ENCODE results near the gene C1QB. TPM values are rescaled to one million over a fixed set of nuclear protein-coding genes. Genes with fewer than 3 reads are reported as not detected.

The C1QB gene
- total and polyA plus RNA-seq, 2 donors (not counting 1 experiment from before 2014, with no cell fraction given), result 0.16 TPM; not detected in 1

GRCh38 chr1:22628698-22629444 is 24.2 kb upstream of the C1QB start:
- no peak overlapping the region for H3K4me3 Mint-ChIP-seq
- peaks cover 51% of the 10 kb centered on the region for H3K27me3 Mint-ChIP-seq
- POLR2A ChIA-PET, result no interaction called here
- no peak for DNase-seq
- CTCF ChIA-PET, result no interaction called here
- Histone ChIP-seq H3K4me3 (ENCODE audit: control extremely low read depth in 1 of 5, extremely low read depth in 1 of 5, insufficient read depth in 1 of 5, low read depth in 2 of 5, low read length in 4 of 5) (no peak overlapping the region), H3K4me1 (ENCODE audit: control insufficient read depth in 2 of 2, insufficient read depth in 2 of 2, low read length in 2 of 2) (no peaks in the 10 kb centered on the region), H4K20me1 (ENCODE audit: control insufficient read depth, insufficient read depth, low read length, poor library complexity, severe bottlenecking) (no peaks in the 10 kb centered on the region), H3K79me2 (ENCODE audit: control insufficient read depth, insufficient read depth, low read length) (no peaks in the 10 kb centered on the region), H3K27me3 (replicated peaks in 1 of 4; ENCODE audit: control extremely low read depth in 1 of 4, control insufficient read depth in 3 of 4, insufficient read depth in 4 of 4, low read length in 3 of 4) (peaks cover 0 to 11% (median 2%) of the 10 kb centered on the region in 4 experiments), H3K4me2 (replicated peaks; ENCODE audit: low read depth, low read length, poor library complexity, severe bottlenecking) (no peak overlapping the region), H3K27ac (ENCODE audit: low read length in 2 of 2) (no peak overlapping the region), H3K9me3 (ENCODE audit: control extremely low read depth in 1 of 3, control insufficient read depth in 2 of 3, insufficient read depth in 1 of 3, low read length in 2 of 3) (no peaks in the 10 kb centered on the region), H2AFZ (ENCODE audit: insufficient read depth, low read depth, low read length, poor library complexity, severe bottlenecking) (no peak overlapping the region), H3K36me3 (replicated peaks in 1 of 2; ENCODE audit: control extremely low read depth in 1 of 2, control insufficient read depth in 1 of 2, extremely low read depth in 1 of 2, insufficient read depth in 2 of 2, low read length in 1 of 2) (no peaks in the 10 kb centered on the region), H3K9ac (ENCODE audit: low read length) (no peak overlapping the region)
- H3K27ac Mint-ChIP-seq, result no peak overlapping the region
- TF ChIP-seq, protein P1, sequence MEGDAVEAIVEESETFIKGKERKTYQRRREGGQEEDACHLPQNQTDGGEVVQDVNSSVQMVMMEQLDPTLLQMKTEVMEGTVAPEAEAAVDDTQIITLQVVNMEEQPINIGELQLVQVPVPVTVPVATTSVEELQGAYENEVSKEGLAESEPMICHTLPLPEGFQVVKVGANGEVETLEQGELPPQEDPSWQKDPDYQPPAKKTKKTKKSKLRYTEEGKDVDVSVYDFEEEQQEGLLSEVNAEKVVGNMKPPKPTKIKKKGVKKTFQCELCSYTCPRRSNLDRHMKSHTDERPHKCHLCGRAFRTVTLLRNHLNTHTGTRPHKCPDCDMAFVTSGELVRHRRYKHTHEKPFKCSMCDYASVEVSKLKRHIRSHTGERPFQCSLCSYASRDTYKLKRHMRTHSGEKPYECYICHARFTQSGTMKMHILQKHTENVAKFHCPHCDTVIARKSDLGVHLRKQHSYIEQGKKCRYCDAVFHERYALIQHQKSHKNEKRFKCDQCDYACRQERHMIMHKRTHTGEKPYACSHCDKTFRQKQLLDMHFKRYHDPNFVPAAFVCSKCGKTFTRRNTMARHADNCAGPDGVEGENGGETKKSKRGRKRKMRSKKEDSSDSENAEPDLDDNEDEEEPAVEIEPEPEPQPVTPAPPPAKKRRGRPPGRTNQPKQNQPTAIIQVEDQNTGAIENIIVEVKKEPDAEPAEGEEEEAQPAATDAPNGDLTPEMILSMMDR (IDR thresholded peaks at IDR 0.05), result no peak
- no peak for TF ChIP-seq EZH2 (IDR thresholded peaks at IDR 0.05; ENCODE audit: borderline replicate concordance, insufficient read depth, low read depth, low read length, poor library complexity, severe bottlenecking)
- intact Hi-C loops (cut with micrococcal nuclease), result no loop called here
- H3K9me3 Mint-ChIP-seq (ENCODE audit: insufficient read depth), result no peaks in the 10 kb centered on the region
- ATAC-seq (ENCODE audit: low read depth), result no peak
- WGBS (ENCODE audit: insufficient coverage), result 13% methylated on average over 3 of the region's 11 CpGs
- no peaks in the 10 kb centered on the region for H3K4me1 Mint-ChIP-seq

GRCh38 chr1:22629886-22630285 is 23.1 kb upstream of the C1QB start:
- ChIA-PET CTCF (no interaction called here), POLR2A (no interaction called here)
- peaks cover 45% of the 10 kb centered on the region for H3K27me3 Mint-ChIP-seq

More at GRCh38 chr1:22629886-22630285, 23.1 kb upstream of the C1QB start:
- no peaks in the 10 kb centered on the region for H3K4me1 Mint-ChIP-seq
- DNase-seq (no peak), ATAC-seq (ENCODE audit: low read depth) (no peak)
- Histone ChIP-seq H3K4me3 (ENCODE audit: control extremely low read depth in 1 of 5, extremely low read depth in 1 of 5, insufficient read depth in 1 of 5, low read depth in 2 of 5, low read length in 4 of 5) (no peak overlapping the region), H3K27ac (ENCODE audit: low read length in 2 of 2) (no peak overlapping the region), H3K4me1 (ENCODE audit: control insufficient read depth in 2 of 2, insufficient read depth in 2 of 2, low read length in 2 of 2) (no peaks in the 10 kb centered on the region), H3K27me3 (replicated peaks in 1 of 4; ENCODE audit: control extremely low read depth in 1 of 4, control insufficient read depth in 3 of 4, insufficient read depth in 4 of 4, low read length in 3 of 4) (peaks cover 0 to 9% (median 2%) of the 10 kb centered on the region in 4 experiments), H3K79me2 (ENCODE audit: control insufficient read depth, insufficient read depth, low read length) (no peaks in the 10 kb centered on the region), H3K4me2 (replicated peaks; ENCODE audit: low read depth, low read length, poor library complexity, severe bottlenecking) (no peak overlapping the region), H3K9me3 (ENCODE audit: control extremely low read depth in 1 of 3, control insufficient read depth in 2 of 3, insufficient read depth in 1 of 3, low read length in 2 of 3) (peaks cover 0 to 5% (median 0%) of the 10 kb centered on the region in 3 donors), H2AFZ (ENCODE audit: insufficient read depth, low read depth, low read length, poor library complexity, severe bottlenecking) (no peak overlapping the region), H3K36me3 (replicated peaks in 1 of 2; ENCODE audit: control extremely low read depth in 1 of 2, control insufficient read depth in 1 of 2, extremely low read depth in 1 of 2, insufficient read depth in 2 of 2, low read length in 1 of 2) (no peaks in the 10 kb centered on the region), H4K20me1 (ENCODE audit: control insufficient read depth, insufficient read depth, low read length, poor library complexity, severe bottlenecking) (no peaks in the 10 kb centered on the region), H3K9ac (ENCODE audit: low read length) (no peak overlapping the region)
- no peak overlapping the region for H3K4me3 Mint-ChIP-seq
- no peak overlapping the region for H3K27ac Mint-ChIP-seq
- no peaks in the 10 kb centered on the region for H3K9me3 Mint-ChIP-seq (ENCODE audit: insufficient read depth)
- no peak for TF ChIP-seq EZH2 (IDR thresholded peaks at IDR 0.05; ENCODE audit: borderline replicate concordance, insufficient read depth, low read depth, low read length, poor library complexity, severe bottlenecking)
- TF ChIP-seq, protein P1 (IDR thresholded peaks at IDR 0.05), result no peak
- intact Hi-C loops (cut with micrococcal nuclease), result no loop called here
- 20% methylated on average over 1 of the region's 2 CpGs for WGBS (ENCODE audit: insufficient coverage)

All from B cell (primary cell).